Epithelial cell of esophagus (primary cell): ENCODE results near the gene NUDT16L1.
"Not testable (repeated sequence)": the region's sequence is repeated elsewhere in the genome, so short reads cannot be mapped to it uniquely, and the experiment has no call there.

Experiments used
- DNase-seq: peaks from one replicate; pipeline ENCODE4 v3.0.0; 2010; ENCODE audit warnings: low read depth
- H3K4me3 ChIP-seq: 2 replicates; pipeline ENCODE4 v1.5.1; 2011; ENCODE audit warnings: mild to moderate bottlenecking, low read length, control low read depth
- TF ChIP-seq, protein P1 (sequence below): IDR thresholded peaks from 2 replicates; pipeline ENCODE4 v1.5.1; 2011; ENCODE audit warnings: low read depth, mild to moderate bottlenecking, low read length, control low read depth, inconsistent platforms; ENCODE audit not compliant: insufficient read depth; ENCODE audit errors: missing control alignments

Gene NUDT16L1

DNA sequence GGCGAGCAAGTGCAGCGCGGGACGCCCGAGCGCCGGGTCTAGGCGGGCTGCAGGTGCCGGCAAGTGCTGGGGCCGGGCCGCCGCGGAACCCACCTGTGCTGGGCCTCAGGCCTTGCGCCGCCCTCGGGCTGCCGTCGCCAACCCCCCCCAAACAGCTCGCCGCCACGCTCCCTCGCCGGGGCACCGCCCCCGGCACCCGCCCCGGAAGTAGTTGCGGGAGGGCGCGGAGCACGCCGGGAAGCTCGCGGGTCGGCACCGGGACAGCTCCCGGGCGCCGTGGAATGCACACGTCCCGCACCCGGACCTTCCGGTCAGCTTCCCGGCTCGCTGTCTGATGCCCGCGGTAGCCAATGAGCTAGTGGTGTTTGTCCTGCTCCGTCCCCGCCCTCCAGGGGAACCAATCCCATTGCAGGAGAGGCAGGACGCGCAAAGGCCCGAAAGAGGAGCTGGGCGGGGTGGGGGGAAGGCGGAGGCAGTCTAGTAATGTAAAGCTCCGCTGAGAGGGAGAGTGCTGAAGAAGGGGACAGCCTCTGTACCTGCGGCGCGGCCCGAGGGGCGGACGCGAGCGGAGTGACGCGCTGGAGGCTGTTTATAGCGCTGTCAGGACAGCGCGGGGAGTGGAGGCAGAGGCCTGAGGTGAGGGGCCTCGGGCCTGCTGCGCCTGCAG lies 40.8 kb downstream of the NUDT16L1 start, which contains the start of the genes ANKS3 and DNAAF8:
TSS of gene ANKS3 (minus strand) at position 209 of the 667 bp plus-strand sequence. CDS start 4,122 bp downstream, outside the sequence.
TSS of gene DNAAF8 (plus strand) at position 475 of the 667 bp plus-strand sequence. CDS start 1,978 bp downstream, outside the sequence.
- TF ChIP-seq, protein P1, sequence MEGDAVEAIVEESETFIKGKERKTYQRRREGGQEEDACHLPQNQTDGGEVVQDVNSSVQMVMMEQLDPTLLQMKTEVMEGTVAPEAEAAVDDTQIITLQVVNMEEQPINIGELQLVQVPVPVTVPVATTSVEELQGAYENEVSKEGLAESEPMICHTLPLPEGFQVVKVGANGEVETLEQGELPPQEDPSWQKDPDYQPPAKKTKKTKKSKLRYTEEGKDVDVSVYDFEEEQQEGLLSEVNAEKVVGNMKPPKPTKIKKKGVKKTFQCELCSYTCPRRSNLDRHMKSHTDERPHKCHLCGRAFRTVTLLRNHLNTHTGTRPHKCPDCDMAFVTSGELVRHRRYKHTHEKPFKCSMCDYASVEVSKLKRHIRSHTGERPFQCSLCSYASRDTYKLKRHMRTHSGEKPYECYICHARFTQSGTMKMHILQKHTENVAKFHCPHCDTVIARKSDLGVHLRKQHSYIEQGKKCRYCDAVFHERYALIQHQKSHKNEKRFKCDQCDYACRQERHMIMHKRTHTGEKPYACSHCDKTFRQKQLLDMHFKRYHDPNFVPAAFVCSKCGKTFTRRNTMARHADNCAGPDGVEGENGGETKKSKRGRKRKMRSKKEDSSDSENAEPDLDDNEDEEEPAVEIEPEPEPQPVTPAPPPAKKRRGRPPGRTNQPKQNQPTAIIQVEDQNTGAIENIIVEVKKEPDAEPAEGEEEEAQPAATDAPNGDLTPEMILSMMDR = no peak
- H3K4me3 ChIP-seq = peak within 1 kb of the TSS; percentile 84
- peak; percentile 99 for DNase-seq

DNA sequence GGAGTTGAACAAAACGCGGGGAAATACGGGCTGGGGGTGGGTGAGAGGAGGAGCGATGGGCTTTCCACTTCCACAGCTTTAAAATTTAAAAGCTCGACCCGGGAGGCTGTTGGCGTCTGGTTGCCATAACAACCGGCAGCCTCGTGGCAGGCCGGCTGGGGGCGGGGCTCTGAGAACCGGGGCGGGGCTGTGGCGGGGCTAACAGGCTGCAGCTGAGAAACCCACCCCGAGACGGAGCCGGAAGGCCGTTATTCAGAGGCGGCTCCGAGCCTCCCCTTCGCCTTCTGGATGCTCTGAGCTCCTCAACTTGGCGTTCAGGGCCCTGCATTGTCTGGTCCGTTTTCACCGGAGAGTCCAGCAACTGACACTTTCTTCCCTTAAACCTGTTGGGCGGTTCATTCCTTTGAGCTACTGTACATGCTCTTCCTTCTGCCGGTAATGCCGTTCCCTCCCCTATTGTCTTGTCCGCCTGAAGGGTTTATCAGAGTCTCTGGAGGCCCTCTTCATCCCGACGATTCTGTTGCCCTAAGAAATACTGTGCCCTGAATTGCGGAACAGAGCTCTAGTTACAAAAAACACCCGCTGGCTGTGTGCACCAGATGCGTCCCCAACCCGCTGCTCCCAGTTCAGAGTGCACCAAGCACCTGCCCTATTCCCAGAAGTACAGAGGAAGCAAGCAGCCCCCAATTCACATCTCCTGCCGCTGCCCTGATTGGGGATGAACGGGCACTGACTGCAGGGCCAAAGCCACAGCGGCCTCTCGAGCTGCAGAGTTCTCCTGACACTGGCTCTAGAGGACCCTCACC lies 41.6 kb downstream of the NUDT16L1 start:
- peak overlapping the region; percentile 84 for H3K4me3 ChIP-seq
- peak; percentile 81 for DNase-seq
- TF ChIP-seq, protein P1 = no peak

DNA sequence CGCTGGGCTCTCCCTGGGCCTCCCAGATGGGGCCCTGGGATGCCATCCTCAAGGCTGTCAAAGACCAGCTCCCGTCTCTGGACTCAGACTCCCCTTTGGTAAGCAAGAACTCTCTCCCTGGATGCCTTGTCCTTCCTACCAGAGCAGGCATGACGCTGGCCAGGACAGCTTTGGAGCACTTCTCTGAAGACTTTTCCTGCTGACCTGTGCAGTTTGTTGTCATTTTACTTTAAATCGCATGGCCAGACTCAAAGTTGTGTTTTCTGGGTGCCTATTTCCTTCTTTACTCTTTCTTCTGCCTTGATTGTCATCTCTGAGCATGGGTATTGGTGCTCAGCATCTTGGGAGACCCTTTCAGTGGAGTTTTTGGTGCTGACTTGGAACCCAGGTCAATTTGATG lies 43.2 kb downstream of the NUDT16L1 start:
- TF ChIP-seq, protein P1 = no peak
- no peak overlapping the region for H3K4me3 ChIP-seq
- DNase-seq = no peak

DNA sequence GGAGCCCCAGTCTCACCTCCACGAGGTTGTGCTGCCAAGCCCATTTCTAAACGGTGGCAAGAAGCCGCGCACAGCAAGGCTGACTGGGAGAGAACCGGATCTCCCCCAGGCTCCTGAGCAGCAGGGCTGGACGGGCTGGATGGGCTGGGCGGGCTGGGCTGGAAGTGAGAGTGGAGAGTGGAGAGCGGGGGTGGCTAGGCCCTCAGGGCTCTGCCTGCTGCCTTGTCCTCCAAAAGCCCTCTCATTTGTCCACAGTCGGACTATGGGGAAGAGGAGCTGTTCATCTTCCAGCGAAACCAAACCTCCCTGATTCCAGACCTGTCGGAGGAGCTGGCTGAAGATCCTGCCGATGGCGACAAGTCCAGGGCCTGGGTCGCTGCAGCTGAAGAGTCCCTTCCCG lies 44.2 kb downstream of the NUDT16L1 start:
- no peak overlapping the region for H3K4me3 ChIP-seq
- TF ChIP-seq, protein P1 = no peak
- peak; percentile 8 for DNase-seq

DNA sequence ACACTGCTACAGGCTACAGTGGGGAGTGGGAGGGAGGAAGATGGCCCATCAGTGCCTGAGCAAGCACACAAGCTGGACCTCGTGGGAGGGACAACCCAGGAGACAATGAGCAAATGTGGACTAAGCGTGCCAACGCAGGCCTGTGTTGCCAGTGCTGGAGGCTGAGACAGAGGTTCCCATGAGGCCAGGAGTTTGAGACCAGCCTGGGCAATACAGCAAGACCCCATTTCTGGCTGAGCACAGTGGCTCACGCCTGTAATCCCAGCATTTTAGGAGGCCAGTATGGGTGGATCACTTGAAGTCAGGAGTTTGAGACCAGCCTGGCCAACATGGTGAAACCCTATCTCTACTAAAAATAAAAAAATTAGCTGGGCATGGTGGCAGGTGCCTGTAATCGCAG lies 45.0 kb downstream of the NUDT16L1 start:
- H3K4me3 ChIP-seq, DNase-seq: not testable (repeated sequence)

DNA sequence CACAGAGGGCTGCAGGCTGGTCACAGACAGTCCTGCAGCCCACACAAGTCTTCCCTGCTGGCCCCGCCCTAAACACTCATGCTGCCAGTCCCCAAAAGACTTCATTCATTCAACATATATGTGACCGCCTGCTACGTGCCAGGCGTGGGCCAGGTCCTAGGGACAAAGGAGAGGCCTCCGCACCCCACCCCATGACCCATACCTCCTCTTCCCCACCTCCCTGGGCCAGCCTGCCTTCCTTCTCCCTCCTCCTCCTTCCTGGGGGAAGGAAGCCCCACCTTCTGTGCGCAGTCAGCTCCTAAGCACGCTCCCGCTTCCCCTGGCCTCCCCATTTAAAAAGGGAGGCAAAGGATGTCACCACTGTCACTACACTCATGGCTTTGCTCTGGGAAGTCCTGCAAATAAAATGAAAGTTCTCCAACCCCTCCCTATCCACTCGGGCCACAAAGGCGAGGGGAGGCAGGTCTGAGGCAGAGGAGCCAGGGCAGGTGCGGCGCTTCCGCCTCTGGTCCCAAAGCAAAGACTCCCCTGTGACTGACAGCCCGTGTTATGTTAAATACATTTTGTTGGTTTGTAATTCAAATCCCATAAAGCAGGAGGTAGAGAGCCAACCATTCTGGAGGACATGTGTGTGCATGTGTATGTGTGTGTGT lies 50.0 kb downstream of the NUDT16L1 start:
- peak; percentile 40 for DNase-seq
- H3K4me3 ChIP-seq = peak overlapping the region; percentile 39
- TF ChIP-seq, protein P1 = no peak
